ENCODE measurements around the gene WDR86. TPM values are rescaled to one million over a fixed set of nuclear protein-coding genes. Genes with fewer than 3 reads are reported as not detected.

WDR86 gene
- total and polyA plus RNA-seq, 7 experiments from 2014 or later, result 0.24 to 9.7 (median 2.3) TPM; not detected in 3

DNA sequence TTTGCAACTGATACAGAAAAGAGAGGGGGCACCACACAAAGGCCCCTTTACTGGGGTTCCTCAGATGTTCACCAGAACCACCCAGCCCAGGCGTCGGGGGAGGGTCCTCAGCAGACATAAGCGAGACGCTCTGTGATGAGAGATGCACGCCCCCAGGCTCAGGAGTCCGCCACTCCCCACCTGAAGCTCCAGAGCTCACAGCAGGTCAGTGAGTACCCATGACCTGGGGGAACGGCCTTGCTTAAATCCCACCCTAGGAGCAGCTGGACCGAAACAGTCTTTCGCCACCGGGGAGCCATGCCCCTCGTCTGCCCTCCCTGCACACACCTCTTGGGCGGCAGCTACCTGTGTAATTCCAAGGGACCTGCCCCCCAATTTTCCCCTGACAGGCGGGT, 27.3 kb upstream of the WDR86 start:
- Histone ChIP-seq H3K27me3 (ENCODE audit: control insufficient read depth in 2 of 2, insufficient read depth in 2 of 2, low read length in 2 of 2) (no peaks in the 10 kb centered on the region), H3K27ac (ENCODE audit: low read depth, low read length) (no peak overlapping the region), H3K4me1 (ENCODE audit: control insufficient read depth in 2 of 2, insufficient read depth in 2 of 2, low read length in 2 of 2) (peaks cover 15 to 55% of the 10 kb centered on the region in 2 donors), H3K9me3 (ENCODE audit: control insufficient read depth in 2 of 3, low read length in 3 of 3) (no peaks in the 10 kb centered on the region), H3K36me3 (ENCODE audit: control insufficient read depth in 2 of 3, insufficient read depth in 3 of 3, low read length in 3 of 3) (no peaks in the 10 kb centered on the region), H3K4me3 (ENCODE audit: low read length) (no peak overlapping the region)
- Mint-ChIP-seq H3K27me3 (peaks cover 0 to 19% (median 0%) of the 10 kb centered on the region in 5 donors), H3K27ac (peak overlapping the region in 3 of 9 donors; percentile 49 to 87 (median 71)), H3K4me1 (peaks cover 23 to 72% (median 37%) of the 10 kb centered on the region in 7 donors), H3K36me3 (no peaks in the 10 kb centered on the region), H3K4me3 (peak overlapping the region in 1 of 10 donors; percentile 34), H3K9me3 (no peaks in the 10 kb centered on the region)
- CTCF ChIA-PET, result interaction anchor here (1.0 to 3.4 kb wide), 3 partner anchors 11 to 121 kb away, joined by 3 to 19 read pairs (median 5); no protein-coding TSS in a partner anchor
- POLR2A ChIA-PET, result no interaction called here
- ATAC-seq, result no peak
- intact Hi-C loops (cut with micrococcal nuclease), result no loop called here
- no peak for DNase-seq

DNA sequence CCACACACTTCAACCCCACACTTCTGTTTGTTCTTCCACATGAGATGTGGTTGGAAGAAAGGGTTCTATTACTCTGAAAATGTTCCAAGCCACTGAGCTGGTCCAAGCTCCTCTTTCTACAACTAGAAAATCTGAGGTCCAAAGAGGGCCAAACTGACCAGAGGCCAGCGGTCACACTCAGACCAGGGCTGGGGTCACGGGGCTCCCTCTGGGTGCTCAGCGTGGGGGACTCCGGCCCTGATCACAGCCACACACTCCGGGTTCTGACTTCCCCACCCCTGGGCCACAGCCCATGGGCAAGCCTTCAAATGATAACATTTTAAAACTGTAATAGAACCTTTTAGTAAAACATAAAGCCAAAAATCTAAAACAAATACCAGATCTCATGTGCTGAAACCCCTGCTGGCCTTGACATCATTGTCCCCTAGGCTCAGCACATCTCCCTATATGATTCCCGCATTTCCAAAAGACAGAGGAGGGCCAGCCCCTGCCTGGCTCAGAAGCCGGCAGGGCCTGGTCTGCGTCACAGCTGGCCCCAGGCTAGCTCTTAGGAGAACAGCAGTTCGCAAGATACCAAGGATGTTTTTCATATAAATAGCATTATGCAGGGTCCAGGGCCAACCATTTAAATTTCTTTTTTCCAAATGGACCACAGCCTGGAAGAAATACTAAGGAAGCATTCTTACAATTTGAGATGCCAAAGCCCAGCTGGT, 26.8 kb upstream of the WDR86 start:
- Histone ChIP-seq H3K4me3 (ENCODE audit: low read length) (no peak overlapping the region), H3K4me1 (ENCODE audit: control insufficient read depth in 2 of 2, insufficient read depth in 2 of 2, low read length in 2 of 2) (peaks cover 19 to 55% of the 10 kb centered on the region in 2 donors), H3K9me3 (ENCODE audit: control insufficient read depth in 2 of 3, low read length in 3 of 3) (no peaks in the 10 kb centered on the region), H3K36me3 (ENCODE audit: control insufficient read depth in 2 of 3, insufficient read depth in 3 of 3, low read length in 3 of 3) (no peaks in the 10 kb centered on the region), H3K27me3 (ENCODE audit: control insufficient read depth in 2 of 2, insufficient read depth in 2 of 2, low read length in 2 of 2) (no peaks in the 10 kb centered on the region), H3K27ac (ENCODE audit: low read depth, low read length) (no peak overlapping the region)
- ChIA-PET CTCF (interaction anchor here (1.0 to 3.4 kb wide), 2 partner anchors 11 to 25 kb away, joined by 3 to 19 read pairs; no protein-coding TSS in a partner anchor), POLR2A (no interaction called here)
- DNase-seq (no peak), ATAC-seq (no peak)
- Mint-ChIP-seq H3K4me1 (peaks cover 20 to 68% (median 32%) of the 10 kb centered on the region in 7 donors), H3K27ac (peak overlapping the region in 4 of 9 donors; percentile 26 to 87 (median 60)), H3K27me3 (peaks cover 0 to 15% (median 0%) of the 10 kb centered on the region in 5 donors), H3K4me3 (peak overlapping the region in 1 of 10 donors; percentile 34), H3K36me3 (no peaks in the 10 kb centered on the region), H3K9me3 (no peaks in the 10 kb centered on the region)
- intact Hi-C loops (cut with micrococcal nuclease), result no loop called here

DNA sequence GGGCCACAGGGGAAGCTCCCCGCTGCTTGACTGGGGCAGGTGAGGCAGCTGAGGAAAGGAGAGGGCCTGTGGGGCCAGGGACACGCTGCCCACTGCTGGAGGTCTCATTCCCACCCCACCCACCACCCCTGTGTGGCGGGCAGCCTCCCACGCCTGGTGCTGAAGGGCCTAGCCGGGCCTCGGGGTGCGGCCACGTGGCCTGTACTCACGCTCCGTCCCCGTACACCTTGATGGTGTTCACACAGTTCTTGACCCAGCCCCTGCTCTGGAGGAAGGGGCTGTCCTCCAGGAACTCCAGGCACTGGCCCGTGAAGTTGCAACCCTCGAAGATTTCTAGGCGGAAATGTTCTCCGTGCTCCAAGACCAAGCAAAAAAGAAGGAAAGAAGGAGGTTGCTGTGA, 26.1 kb upstream of the WDR86 start:
- H3K27ac Mint-ChIP-seq, result peak overlapping the region in 2 of 9 donors; percentile 47 to 71
- DNase-seq (no peak), ATAC-seq (no peak)
- no peak overlapping the region for H3K4me3 Mint-ChIP-seq
- CTCF ChIA-PET, result interaction anchor here (1.0 kb wide), 1 partner anchor 10 kb away, joined by 3 read pairs; no protein-coding TSS in a partner anchor
- peaks cover 14 to 68% (median 32%) of the 10 kb centered on the region in 7 donors for H3K4me1 Mint-ChIP-seq
- H3K27me3 Mint-ChIP-seq, result peaks cover 0 to 12% (median 0%) of the 10 kb centered on the region in 5 donors
- H3K9me3 Mint-ChIP-seq, result no peaks in the 10 kb centered on the region
- no peak overlapping the region for H3K4me3 ChIP-seq (ENCODE audit: low read length)
- no peak overlapping the region for H3K27ac ChIP-seq (ENCODE audit: low read depth, low read length)
- no peaks in the 10 kb centered on the region for H3K9me3 ChIP-seq (ENCODE audit: control insufficient read depth in 2 of 3, low read length in 3 of 3)
- no peaks in the 10 kb centered on the region for H3K27me3 ChIP-seq (ENCODE audit: control insufficient read depth in 2 of 2, insufficient read depth in 2 of 2, low read length in 2 of 2)
- POLR2A ChIA-PET, result no interaction called here
- H3K36me3 Mint-ChIP-seq, result no peaks in the 10 kb centered on the region
- no peaks in the 10 kb centered on the region for H3K36me3 ChIP-seq (ENCODE audit: control insufficient read depth in 2 of 3, insufficient read depth in 3 of 3, low read length in 3 of 3)
- peaks cover 21 to 55% of the 10 kb centered on the region in 2 donors for H3K4me1 ChIP-seq (ENCODE audit: control insufficient read depth in 2 of 2, insufficient read depth in 2 of 2, low read length in 2 of 2)
- intact Hi-C loops (cut with micrococcal nuclease), result no loop called here

DNA sequence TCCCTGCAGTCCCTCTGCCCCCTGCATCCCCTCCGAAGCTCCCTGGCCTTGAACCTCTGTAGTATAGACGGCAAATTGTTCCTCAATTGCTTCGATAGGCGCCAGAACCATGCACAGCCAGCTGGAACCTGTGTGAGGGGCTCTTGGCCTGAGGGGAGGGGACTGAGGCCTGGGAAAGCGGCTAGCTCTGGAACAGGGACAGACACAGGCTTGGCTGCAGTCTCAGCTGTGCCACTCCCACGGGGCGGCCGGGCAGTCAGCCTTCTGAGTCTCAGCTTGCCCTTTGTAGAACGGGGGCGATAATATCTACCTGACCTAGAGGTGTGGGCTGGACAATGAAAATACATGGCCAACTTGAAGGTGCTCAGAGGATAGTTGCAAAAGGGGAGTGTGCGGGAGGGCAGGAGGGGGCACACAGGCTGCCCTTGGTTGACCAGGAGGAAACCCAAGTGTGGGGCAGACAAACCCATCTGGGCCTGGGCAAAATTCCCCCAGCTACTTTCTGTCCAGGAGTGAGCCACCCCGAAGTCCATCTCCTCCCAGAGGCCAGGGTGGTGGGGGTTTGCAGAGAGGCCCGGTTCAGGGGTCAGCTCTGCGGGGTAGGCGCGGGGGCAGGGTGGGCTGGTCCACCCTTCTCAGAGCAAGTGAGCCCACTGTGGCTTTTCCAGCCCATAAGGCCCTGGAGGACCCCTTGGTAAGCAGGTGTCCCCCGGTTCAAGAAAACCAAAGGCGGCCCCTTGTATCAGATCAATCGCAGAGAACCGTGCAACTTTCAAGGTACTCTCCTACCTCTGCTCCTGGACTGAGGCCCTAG, 25.5 kb upstream of the WDR86 start:
- no peaks in the 10 kb centered on the region for H3K27me3 ChIP-seq (ENCODE audit: control insufficient read depth in 2 of 2, insufficient read depth in 2 of 2, low read length in 2 of 2)
- CTCF ChIA-PET, result interaction anchor here (1.0 to 1.1 kb wide), 3 partner anchors 11 to 67 kb away, joined by 3 to 4 read pairs (median 3); no protein-coding TSS in a partner anchor
- Mint-ChIP-seq H3K27ac (peak overlapping the region in 3 of 9 donors; percentile 7 to 76 (median 26)), H3K27me3 (peaks cover 0 to 7% (median 0%) of the 10 kb centered on the region in 5 donors), H3K4me3 (no peak overlapping the region), H3K4me1 (peaks cover 13 to 68% (median 31%) of the 10 kb centered on the region in 7 donors), H3K9me3 (no peaks in the 10 kb centered on the region), H3K36me3 (no peaks in the 10 kb centered on the region)
- H3K36me3 ChIP-seq (ENCODE audit: control insufficient read depth in 2 of 3, insufficient read depth in 3 of 3, low read length in 3 of 3), result no peaks in the 10 kb centered on the region
- POLR2A ChIA-PET, result no interaction called here
- H3K27ac ChIP-seq (ENCODE audit: low read depth, low read length), result no peak overlapping the region
- no peaks in the 10 kb centered on the region for H3K9me3 ChIP-seq (ENCODE audit: control insufficient read depth in 2 of 3, low read length in 3 of 3)
- H3K4me1 ChIP-seq (ENCODE audit: control insufficient read depth in 2 of 2, insufficient read depth in 2 of 2, low read length in 2 of 2), result peaks cover 28 to 55% of the 10 kb centered on the region in 2 donors
- no peak overlapping the region for H3K4me3 ChIP-seq (ENCODE audit: low read length)
- DNase-seq, result no peak
- no peak for ATAC-seq
- intact Hi-C loops (cut with micrococcal nuclease), result no loop called here

DNA sequence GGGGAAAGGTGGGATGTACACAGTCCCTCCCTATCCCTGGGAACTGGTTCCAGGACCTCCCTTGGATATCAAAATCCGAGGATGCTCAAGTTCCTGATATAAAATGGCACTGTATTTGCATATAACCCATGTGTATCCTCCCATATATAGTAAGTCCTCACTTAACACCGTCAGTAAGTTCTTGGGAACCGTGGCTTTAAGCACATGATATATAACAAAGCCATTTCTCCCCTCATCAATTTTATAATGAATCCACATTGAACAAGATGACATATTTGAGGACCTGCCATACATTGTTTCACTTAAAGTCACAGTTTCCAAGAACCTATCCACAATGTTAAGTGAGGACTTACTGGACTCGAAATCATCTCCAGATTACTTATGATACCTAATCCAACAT, 24.7 kb upstream of the WDR86 start:
- Histone ChIP-seq H3K36me3 (ENCODE audit: control insufficient read depth in 2 of 3, insufficient read depth in 3 of 3, low read length in 3 of 3) (no peaks in the 10 kb centered on the region), H3K27ac (ENCODE audit: low read depth, low read length) (no peak overlapping the region), H3K4me3 (ENCODE audit: low read length) (no peak overlapping the region), H3K9me3 (ENCODE audit: control insufficient read depth in 2 of 3, low read length in 3 of 3) (no peaks in the 10 kb centered on the region), H3K27me3 (ENCODE audit: control insufficient read depth in 2 of 2, insufficient read depth in 2 of 2, low read length in 2 of 2) (no peaks in the 10 kb centered on the region), H3K4me1 (ENCODE audit: control insufficient read depth in 2 of 2, insufficient read depth in 2 of 2, low read length in 2 of 2) (peaks cover 35 to 57% of the 10 kb centered on the region in 2 donors)
- Mint-ChIP-seq H3K9me3 (no peaks in the 10 kb centered on the region), H3K4me3 (no peak overlapping the region), H3K27me3 (peaks cover 0 to 5% (median 0%) of the 10 kb centered on the region in 5 donors), H3K4me1 (peaks cover 16 to 70% (median 36%) of the 10 kb centered on the region in 7 donors), H3K27ac (peak overlapping the region in 3 of 9 donors; percentile 7 to 76 (median 26)), H3K36me3 (no peaks in the 10 kb centered on the region)
- ATAC-seq (no peak), DNase-seq (no peak)
- intact Hi-C loops (cut with micrococcal nuclease), result loop anchor here in 1 of 2 donors (5.0 kb wide), 2 partner anchors 67 to 82 kb away; no protein-coding TSS in a partner anchor
- CTCF ChIA-PET, result interaction anchor here (1.0 to 2.1 kb wide), 3 partner anchors 14 to 66 kb away, joined by 3 to 10 read pairs (median 4); no protein-coding TSS in a partner anchor
- POLR2A ChIA-PET, result interaction anchor here (1.5 kb wide), 1 partner anchor 75 kb away, joined by 3 read pairs; no protein-coding TSS in a partner anchor

DNA sequence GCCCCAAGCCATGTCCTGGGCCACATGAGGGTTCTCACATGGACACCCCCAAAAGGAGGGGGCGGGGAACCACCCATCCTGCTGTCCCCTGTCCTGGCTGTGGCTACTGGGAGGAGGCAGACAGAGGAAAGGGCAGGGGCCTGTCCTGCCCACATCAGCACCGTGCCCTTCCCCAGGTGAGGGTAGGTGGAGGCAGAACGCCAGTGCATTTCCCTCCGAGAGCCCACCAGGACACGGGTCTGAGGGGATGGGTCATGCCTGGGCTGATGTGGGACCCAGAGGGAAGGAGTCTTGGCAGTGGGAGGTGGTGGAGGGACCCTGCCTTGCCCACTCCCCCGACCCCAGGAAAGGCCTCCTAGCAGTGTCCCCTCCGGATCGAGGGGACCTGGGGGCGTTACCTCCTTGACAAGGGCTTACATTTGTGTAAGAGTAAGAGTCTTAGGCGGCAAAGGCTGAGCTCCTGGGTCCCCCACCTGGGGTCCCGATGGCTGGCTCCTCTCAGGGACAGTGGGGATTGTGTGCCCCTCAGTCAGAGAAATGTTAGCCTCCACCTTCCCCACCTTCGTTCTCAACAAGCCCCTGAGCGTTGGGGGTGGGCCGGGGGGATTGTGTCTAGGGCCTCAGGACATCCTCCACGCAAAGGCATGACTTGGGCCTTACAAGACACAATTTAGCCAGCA, 24.0 kb upstream of the WDR86 start:
- H3K27me3 ChIP-seq (ENCODE audit: control insufficient read depth in 2 of 2, insufficient read depth in 2 of 2, low read length in 2 of 2), result no peaks in the 10 kb centered on the region
- DNase-seq (no peak), ATAC-seq (no peak)
- intact Hi-C loops (cut with micrococcal nuclease), result loop anchor here in 1 of 2 donors (1.0 to 5.0 kb wide), 4 partner anchors 7 to 82 kb away; no protein-coding TSS in a partner anchor
- CTCF ChIA-PET, result interaction anchor here (1.0 to 2.1 kb wide), 2 partner anchors 15 to 62 kb away, joined by 3 to 10 read pairs; no protein-coding TSS in a partner anchor
- Mint-ChIP-seq H3K27ac (peak overlapping the region in 3 of 9 donors; percentile 81 to 85 (median 81)), H3K27me3 (peaks cover 0 to 2% (median 0%) of the 10 kb centered on the region in 5 donors), H3K9me3 (no peaks in the 10 kb centered on the region), H3K4me1 (peaks cover 17 to 70% (median 43%) of the 10 kb centered on the region in 7 donors), H3K36me3 (no peaks in the 10 kb centered on the region), H3K4me3 (no peak overlapping the region)
- no peak overlapping the region for H3K27ac ChIP-seq (ENCODE audit: low read depth, low read length)
- no peak overlapping the region for H3K4me3 ChIP-seq (ENCODE audit: low read length)
- H3K4me1 ChIP-seq (ENCODE audit: control insufficient read depth in 2 of 2, insufficient read depth in 2 of 2, low read length in 2 of 2), result peaks cover 42 to 57% of the 10 kb centered on the region in 2 donors
- H3K36me3 ChIP-seq (ENCODE audit: control insufficient read depth in 2 of 3, insufficient read depth in 3 of 3, low read length in 3 of 3), result no peaks in the 10 kb centered on the region
- H3K9me3 ChIP-seq (ENCODE audit: control insufficient read depth in 2 of 3, low read length in 3 of 3), result no peaks in the 10 kb centered on the region
- POLR2A ChIA-PET, result interaction anchor here (1.5 kb wide), 1 partner anchor 74 kb away, joined by 3 read pairs; no protein-coding TSS in a partner anchor

Measured in naive thymus-derived CD4-positive, alpha-beta T cell (primary cell).